ENCODE measurements around the gene SERPINB3.

GRCh38 chr18:63683152-63683551 is 21.5 kb upstream of the SERPINB3 start:
- no peak for TF ChIP-seq CTCF (IDR thresholded peaks at IDR 0.05)
- no peak for TF ChIP-seq POLR2A (IDR thresholded peaks at IDR 0.05)

All from body of pancreas (tissue), 4 donors.